ENCODE measurements around the gene CANX.

Gene CANX

DNA sequence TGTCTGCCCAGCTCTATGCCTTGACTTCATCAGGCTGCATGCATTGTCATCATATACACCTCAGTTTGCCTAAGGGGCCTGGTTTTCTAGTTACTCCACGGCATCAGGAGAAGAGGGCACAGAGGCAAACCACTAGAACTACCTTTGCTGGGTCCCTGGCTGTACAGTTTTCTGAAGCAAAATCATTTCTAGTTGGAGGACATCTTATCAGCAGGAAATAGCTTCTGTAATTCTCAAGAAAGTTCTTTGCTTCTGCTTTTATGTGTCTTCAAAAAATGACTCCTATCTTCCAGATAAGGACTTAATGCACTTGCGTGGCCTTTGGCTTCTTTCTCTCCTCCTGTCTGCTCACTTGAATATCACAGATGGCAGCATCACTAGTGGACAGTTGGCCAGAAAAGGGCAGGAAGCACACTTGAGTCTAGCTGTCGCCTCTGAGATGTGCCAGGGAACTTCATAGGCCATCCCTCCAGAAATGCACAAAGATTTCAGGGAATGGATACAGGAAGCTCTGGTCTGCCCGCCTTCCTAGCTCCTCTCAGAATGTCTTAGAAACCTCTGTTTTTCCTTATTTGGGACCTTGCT, 72.6 kb downstream of the CANX start:
- Mint-ChIP-seq H3K36me3 (ENCODE audit: low read depth) (peaks cover 35% of the 10 kb centered on the region), H3K9me3 (no peaks in the 10 kb centered on the region)

DNA sequence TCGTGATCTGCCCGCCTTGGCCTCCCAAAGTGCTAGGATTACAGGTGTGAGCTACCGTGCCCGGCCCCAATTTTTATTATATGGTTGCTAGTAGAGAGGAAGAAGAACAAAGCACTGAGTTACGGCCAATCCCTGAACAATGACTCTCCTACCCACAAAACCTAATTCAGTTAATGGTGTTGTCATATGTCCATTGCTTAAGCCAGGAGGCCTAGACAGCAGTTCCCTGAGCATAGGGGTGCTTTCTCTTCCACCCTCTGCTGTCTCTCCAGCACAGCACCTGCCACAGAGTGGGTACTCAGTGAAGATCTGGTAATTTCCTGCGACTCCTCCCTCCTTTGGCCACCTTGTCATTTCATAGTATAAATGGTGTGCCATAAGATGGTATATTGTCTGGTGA, 73.6 kb downstream of the CANX start:
- no peaks in the 10 kb centered on the region for H3K9me3 Mint-ChIP-seq
- no peak overlapping the region for H3K4me3 Mint-ChIP-seq
- no peaks in the 10 kb centered on the region for H3K4me1 Mint-ChIP-seq (ENCODE audit: low read depth)
- peaks cover 35% of the 10 kb centered on the region for H3K36me3 Mint-ChIP-seq (ENCODE audit: low read depth)
- H3K27ac Mint-ChIP-seq: no peak overlapping the region
- no peaks in the 10 kb centered on the region for H3K27me3 Mint-ChIP-seq (ENCODE audit: low read depth)

More for the DNA sequence above, 72.6 kb downstream of the CANX start:
- Mint-ChIP-seq H3K27ac (no peak overlapping the region), H3K4me3 (no peak overlapping the region), H3K4me1 (ENCODE audit: low read depth) (no peaks in the 10 kb centered on the region), H3K27me3 (ENCODE audit: low read depth) (no peaks in the 10 kb centered on the region)

DNA sequence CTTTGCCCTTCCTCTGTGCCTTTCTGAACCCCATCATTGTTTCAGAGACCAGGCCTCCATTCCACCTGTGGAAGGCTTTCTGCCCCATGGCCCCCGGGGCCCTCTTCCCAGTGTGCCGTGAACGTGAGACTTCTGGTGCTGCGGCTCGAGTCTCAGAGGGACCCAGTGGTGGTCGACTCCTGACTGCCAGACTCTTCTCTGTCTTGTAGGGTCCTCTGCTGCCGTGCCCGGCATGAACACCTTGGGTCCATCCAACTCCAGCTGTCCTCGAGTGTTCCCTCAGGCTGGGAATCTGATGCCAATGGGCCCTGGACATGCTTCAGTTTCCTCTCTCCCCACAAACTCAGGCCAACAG, 74.9 kb downstream of the CANX start:
- Mint-ChIP-seq H3K4me1 (ENCODE audit: low read depth) (no peaks in the 10 kb centered on the region), H3K27ac (no peak overlapping the region), H3K27me3 (ENCODE audit: low read depth) (no peaks in the 10 kb centered on the region)

DNA sequence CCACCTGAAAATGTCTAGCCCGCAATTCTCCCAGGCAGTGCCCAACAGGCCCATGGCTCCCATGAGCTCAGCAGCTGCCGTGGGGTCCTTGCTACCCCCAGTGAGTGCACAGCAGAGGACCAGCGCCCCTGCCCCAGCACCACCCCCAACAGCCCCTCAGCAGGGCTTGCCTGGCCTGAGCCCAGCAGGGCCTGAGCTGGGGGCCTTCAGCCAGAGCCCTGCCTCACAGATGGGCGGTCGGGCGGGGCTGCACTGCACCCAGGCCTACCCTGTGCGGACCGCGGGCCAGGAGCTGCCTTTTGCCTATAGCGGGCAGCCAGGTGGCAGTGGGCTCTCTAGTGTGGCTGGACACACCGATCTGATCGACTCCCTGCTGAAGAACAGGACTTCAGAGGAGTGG, 75.7 kb downstream of the CANX start:
- Mint-ChIP-seq H3K4me1 (ENCODE audit: low read depth) (no peaks in the 10 kb centered on the region), H3K27me3 (ENCODE audit: low read depth) (no peaks in the 10 kb centered on the region), H3K27ac (no peak overlapping the region), H3K9me3 (no peaks in the 10 kb centered on the region), H3K36me3 (ENCODE audit: low read depth) (peaks cover 33% of the 10 kb centered on the region), H3K4me3 (no peak overlapping the region)

More for the DNA sequence above, 74.9 kb downstream of the CANX start:
- H3K4me3 Mint-ChIP-seq: no peak overlapping the region
- H3K36me3 Mint-ChIP-seq (ENCODE audit: low read depth): peaks cover 35% of the 10 kb centered on the region
- no peaks in the 10 kb centered on the region for H3K9me3 Mint-ChIP-seq

DNA sequence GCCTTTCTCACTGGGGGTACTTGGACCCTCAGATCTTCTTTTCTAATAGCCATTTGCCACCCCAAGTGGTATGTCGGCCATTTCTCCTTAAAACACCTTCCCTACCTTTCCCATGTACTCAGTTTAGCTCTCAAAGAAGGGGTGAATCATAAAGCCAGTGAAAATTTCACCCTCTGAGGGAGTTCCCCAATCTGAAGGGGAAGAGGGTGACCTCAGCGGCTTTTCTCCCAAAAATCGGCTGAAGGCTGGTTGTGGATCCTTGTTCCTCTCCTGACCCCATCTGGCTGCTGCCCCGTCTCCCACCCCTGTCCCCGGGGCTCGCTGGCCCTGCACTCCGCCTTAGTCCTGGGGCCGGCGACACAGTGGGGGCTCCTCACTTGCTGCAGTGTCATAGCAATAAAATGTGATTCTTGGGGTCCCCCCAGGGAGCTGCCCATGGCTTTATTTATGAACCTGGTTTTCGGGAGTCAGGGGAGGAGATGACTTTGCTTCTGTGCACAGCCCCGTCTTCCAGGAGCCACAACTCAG, 77.7 kb downstream of the CANX start:
- Mint-ChIP-seq H3K27me3 (ENCODE audit: low read depth) (no peaks in the 10 kb centered on the region), H3K9me3 (no peaks in the 10 kb centered on the region), H3K36me3 (ENCODE audit: low read depth) (peaks cover 24% of the 10 kb centered on the region), H3K4me3 (no peak overlapping the region), H3K4me1 (ENCODE audit: low read depth) (no peaks in the 10 kb centered on the region), H3K27ac (no peak overlapping the region)

DNA sequence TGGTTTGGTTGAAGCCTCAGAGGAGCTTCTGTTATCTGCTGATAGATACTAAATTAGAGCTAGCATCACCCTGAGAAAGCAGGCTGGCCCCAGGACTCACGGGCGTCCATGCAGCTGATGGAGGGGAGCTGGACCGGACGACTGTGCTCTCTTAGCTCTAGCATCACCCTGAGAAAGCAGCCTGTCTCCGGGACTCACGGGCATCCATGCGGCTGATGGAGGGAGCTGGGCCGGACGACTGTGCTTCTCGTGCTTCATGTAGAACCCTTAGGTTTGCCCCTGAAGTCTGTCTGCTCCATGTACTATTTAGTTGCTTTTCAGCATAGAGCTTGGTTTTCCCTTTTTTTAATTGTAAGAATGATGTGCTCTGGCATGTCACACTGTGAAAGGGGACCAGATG, 78.7 kb downstream of the CANX start:
- Mint-ChIP-seq H3K27me3 (ENCODE audit: low read depth) (no peaks in the 10 kb centered on the region), H3K9me3 (no peaks in the 10 kb centered on the region), H3K4me1 (ENCODE audit: low read depth) (no peaks in the 10 kb centered on the region), H3K27ac (no peak overlapping the region), H3K4me3 (no peak overlapping the region), H3K36me3 (ENCODE audit: low read depth) (peaks cover 21% of the 10 kb centered on the region)

DNA sequence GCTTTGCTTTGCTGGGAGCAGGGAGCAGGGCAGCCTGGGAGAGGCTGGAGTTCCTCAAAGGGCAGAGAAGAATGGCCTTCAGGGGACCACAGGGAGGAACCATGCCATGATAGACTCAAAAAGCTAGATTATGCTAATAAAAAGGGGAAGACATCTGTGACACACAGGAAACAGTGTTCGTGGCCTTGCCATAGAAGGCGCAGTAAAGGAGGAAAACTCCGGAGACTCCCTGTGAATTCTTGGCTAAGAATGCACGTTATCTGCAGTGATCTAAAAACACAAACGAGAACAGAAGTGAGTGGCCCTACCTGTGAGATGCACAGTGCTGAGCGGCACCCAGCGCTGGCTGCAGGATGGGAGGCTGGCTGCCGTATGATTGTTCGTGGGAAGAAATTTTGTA, 79.1 kb downstream of the CANX start:
- H3K27me3 Mint-ChIP-seq (ENCODE audit: low read depth): no peaks in the 10 kb centered on the region
- no peak overlapping the region for H3K27ac Mint-ChIP-seq
- H3K4me1 Mint-ChIP-seq (ENCODE audit: low read depth): no peaks in the 10 kb centered on the region
- H3K36me3 Mint-ChIP-seq (ENCODE audit: low read depth): peaks cover 19% of the 10 kb centered on the region
- H3K9me3 Mint-ChIP-seq: no peaks in the 10 kb centered on the region
- H3K4me3 Mint-ChIP-seq: no peak overlapping the region

DNA sequence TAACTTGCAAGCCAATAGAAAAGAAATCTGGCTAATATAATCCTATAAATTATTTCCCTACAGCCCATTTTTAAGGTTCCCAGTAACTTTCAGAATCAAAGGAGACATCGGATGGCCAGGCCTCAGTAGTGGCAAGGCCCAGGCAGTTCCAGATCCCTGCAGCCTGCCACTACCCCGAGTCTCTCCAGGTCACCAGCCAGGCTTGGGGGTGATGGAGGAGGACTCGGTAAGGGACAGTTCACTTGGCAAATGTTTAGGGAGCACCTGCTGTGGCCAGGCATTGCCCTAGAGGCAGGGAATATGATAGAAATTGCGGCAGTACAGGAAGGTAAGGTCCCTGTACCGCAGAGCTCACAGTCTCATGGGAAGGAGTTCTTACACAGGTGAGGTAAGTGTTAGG, 79.8 kb downstream of the CANX start:
- H3K27me3 Mint-ChIP-seq (ENCODE audit: low read depth): no peaks in the 10 kb centered on the region
- H3K9me3 Mint-ChIP-seq: no peaks in the 10 kb centered on the region

DNA sequence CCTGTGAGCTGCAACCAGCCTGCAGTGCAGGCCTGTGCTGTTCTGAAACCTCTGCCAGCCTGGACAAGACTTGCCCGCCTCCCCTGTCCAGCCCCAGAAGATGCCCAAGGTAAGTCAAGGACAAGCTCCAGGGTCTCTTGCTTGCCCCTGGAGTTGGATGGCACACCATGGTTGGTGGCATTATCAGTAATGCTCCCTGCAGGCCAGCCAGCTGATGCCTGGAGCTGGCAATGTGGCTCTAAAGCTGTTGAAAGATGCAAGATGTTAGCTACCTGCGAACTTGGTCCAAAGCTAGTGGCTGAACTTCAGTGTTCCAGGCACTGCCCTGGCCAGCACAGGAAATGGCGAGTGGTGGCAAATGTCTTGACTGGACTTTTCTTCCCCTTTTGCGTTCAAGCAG, 81.1 kb downstream of the CANX start:
- Mint-ChIP-seq H3K27me3 (ENCODE audit: low read depth) (no peaks in the 10 kb centered on the region), H3K36me3 (ENCODE audit: low read depth) (peaks cover 9% of the 10 kb centered on the region), H3K4me3 (no peak overlapping the region), H3K4me1 (ENCODE audit: low read depth) (no peaks in the 10 kb centered on the region), H3K27ac (no peak overlapping the region), H3K9me3 (no peaks in the 10 kb centered on the region)

More for the DNA sequence above, 79.8 kb downstream of the CANX start:
- H3K27ac Mint-ChIP-seq: no peak overlapping the region
- H3K4me3 Mint-ChIP-seq: no peak overlapping the region
- H3K4me1 Mint-ChIP-seq (ENCODE audit: low read depth): no peaks in the 10 kb centered on the region
- peaks cover 13% of the 10 kb centered on the region for H3K36me3 Mint-ChIP-seq (ENCODE audit: low read depth)

DNA sequence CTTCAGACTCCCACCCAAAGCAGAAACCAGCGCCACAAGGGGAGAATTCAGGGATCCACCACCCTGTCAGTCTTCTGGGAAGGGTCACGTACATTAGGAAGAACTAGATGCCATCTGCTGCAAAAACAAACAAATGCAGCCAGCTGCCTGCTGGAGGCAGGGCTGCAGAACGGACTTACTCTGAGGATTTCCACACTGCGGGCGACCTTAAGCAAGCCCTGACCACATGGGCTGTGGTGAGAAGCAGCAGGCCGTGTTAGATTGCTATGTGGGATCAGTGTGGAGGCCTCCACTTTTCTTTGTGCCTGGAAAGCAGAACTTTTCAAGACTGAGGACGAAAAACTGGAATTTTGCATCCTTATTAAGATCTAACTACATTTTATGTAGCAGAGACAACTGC, 81.6 kb downstream of the CANX start:
- Mint-ChIP-seq H3K27me3 (ENCODE audit: low read depth) (no peaks in the 10 kb centered on the region), H3K4me1 (ENCODE audit: low read depth) (no peaks in the 10 kb centered on the region), H3K9me3 (no peaks in the 10 kb centered on the region), H3K36me3 (ENCODE audit: low read depth) (peaks cover 9% of the 10 kb centered on the region), H3K4me3 (no peak overlapping the region), H3K27ac (no peak overlapping the region)
